GM13976 (cell line): ENCODE data around the gene TNFRSF17.
"Not testable (repeated sequence)": the region's sequence is repeated elsewhere in the genome, so short reads cannot be mapped to it uniquely, and the experiment has no call there.

Experiments
- DNase-seq: peaks from one replicate; pipeline ENCODE4 v3.0.0; 2012; ENCODE audit warnings: low spot score
- CTCF ChIP-seq: IDR thresholded peaks from 2 replicates; pipeline ENCODE4 v1.5.1; 2012; ENCODE audit warnings: borderline replicate concordance, mild to moderate bottlenecking; ENCODE audit not compliant: insufficient read depth; ENCODE audit errors: extremely low read depth, missing control alignments, control extremely low read depth
- in situ Hi-C: fragments of 300-500 bp; cut with MboI; formaldehyde crosslinking; loops from one replicate; pipeline ENCODE4 v1.12.0; 2022; ENCODE audit warnings: low sequenced_read_pairs, mixed read lengths, inconsistent platforms; ENCODE audit not compliant: unreplicated experiment

TNFRSF17 gene

DNA sequence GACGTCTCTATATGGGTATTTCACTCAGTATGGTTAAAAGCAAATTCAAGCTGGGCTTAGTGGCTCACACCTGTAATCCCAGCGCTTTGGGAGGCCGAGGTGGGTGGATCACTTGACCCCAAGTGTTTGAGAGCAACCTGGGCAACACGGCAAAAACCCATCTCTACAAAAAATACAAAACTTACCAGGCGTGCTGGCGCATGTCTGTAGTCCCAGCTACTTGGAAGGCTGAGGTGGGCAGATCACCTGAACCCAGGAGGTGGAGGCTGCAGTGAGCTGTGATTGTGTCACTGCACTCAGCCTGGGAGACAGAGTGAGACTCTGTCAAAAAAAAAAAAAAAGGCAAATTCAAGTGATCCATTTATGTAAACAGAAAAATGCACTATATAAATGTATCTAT is 1.3 kb upstream of the TNFRSF17 start:
- no peak for DNase-seq
- in situ Hi-C loops, result no loop called here
- no peak for TF ChIP-seq CTCF

DNA sequence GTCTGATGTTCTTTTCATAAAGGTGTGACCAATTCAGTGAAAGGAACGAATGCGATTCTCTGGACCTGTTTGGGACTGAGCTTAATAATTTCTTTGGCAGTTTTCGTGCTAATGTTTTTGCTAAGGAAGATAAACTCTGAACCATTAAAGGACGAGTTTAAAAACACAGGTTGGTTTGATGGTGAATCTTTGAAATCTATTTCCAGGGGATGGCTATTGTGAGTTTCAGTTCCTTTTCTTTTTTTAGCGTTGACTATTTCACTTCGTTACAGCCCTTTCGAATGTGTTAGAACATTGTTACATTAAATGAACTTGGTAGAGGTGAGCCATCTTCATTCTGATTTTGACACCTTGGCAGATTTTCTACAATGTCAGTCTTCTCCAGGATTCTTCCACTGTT is 1.2 kb downstream of the TNFRSF17 start:
- peak; percentile 54 for DNase-seq
- in situ Hi-C loops, result no loop called here
- TF ChIP-seq CTCF, result no peak

- TF ChIP-seq CTCF, result no peak
- no peak for DNase-seq
- in situ Hi-C loops, result no loop called here
Observed at GRCh38 chr16:11967195-11967911, 2.3 kb downstream of the TNFRSF17 start.

- TF ChIP-seq CTCF, result no peak
- in situ Hi-C loops, result no loop called here
- no peak for DNase-seq
Observed at GRCh38 chr16:11968577-11968976, 3.6 kb downstream of the TNFRSF17 start.

GRCh38 chr16:11970292-11970691 is 5.3 kb downstream of the TNFRSF17 start:
- DNase-seq, in situ Hi-C loops: not testable (repeated sequence)

DNA sequence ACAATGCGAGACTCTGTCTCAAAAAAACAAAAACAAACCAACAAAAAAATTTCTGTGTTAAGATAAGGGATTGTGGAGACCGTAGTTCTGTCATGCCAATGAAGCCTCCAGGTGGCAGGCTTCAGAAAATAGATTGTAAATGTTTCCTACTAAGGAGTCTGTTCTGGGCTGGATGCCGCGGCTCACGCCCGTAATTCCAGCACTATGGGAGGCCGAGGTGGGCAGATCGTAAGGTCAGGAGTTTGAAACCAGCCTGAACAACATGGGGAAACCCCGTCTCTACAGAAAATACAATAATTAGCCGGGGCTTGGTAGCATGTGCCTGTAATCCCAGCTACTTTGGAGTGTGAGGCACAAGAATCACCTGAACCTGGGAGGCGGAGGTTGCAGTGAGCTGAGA is 7.1 kb downstream of the TNFRSF17 start:
- in situ Hi-C loops, result no loop called here
- no peak for DNase-seq
- TF ChIP-seq CTCF, result no peak

DNA sequence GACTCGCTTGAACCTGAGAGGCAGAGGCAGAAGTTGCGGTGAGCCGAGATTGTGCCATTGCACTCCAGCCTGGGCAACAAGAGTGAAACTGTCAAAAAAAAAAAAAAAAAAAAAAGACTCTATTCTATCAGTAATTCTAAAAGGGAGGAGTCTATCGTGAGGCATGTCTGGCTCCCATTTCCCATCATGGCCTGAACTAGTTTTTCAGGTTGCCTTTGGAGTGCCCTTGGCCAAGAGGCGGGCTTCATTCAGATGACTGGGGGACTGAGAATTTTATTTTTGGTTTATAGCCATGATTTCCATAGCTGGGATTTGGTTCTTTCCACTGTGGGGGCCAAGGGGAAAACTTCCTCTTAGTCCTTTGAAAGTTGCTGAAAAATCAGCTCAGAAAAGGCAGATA is 8.1 kb downstream of the TNFRSF17 start:
- in situ Hi-C loops, result no loop called here
- TF ChIP-seq CTCF, result no peak
- no peak for DNase-seq
